ENCODE measurements around the gene GGACT.

Gene GGACT

GRCh38 chr13:100546713-100547405 is 41.7 kb downstream of the GGACT start:
- no peak for DNase-seq

GRCh38 chr13:100545684-100546061 is 42.9 kb downstream of the GGACT start:
- no peak for DNase-seq

- no peak for DNase-seq
Observed at GRCh38 chr13:100544866-100545683, 43.5 kb downstream of the GGACT start.

- no peak for DNase-seq
Observed at GRCh38 chr13:100543872-100544602, 44.6 kb downstream of the GGACT start.

GRCh38 chr13:100542826-100543156 is 45.8 kb downstream of the GGACT start:
- DNase-seq: peak; percentile 32 to 35

GRCh38 chr13:100541897-100542825 is 46.4 kb downstream of the GGACT start:
- DNase-seq: no peak

- no peak for DNase-seq
Observed at GRCh38 chr13:100540621-100541020, 48.0 kb downstream of the GGACT start.

GRCh38 chr13:100537951-100538462 is 50.6 kb downstream of the GGACT start:
- DNase-seq: no peak

GRCh38 chr13:100537486-100537885 is 51.1 kb downstream of the GGACT start:
- no peak for DNase-seq

GRCh38 chr13:100536643-100537180 is 51.9 kb downstream of the GGACT start:
- DNase-seq: no peak

GRCh38 chr13:100535426-100536135 is 53.0 kb downstream of the GGACT start:
- DNase-seq: no peak

- no peak for DNase-seq
Observed at GRCh38 chr13:100534911-100535310, 53.7 kb downstream of the GGACT start.

GRCh38 chr13:100534147-100534843 is 54.3 kb downstream of the GGACT start:
- no peak for DNase-seq

GRCh38 chr13:100533588-100534041 is 55.0 kb downstream of the GGACT start:
- no peak for DNase-seq

GRCh38 chr13:100532836-100533435 is 55.7 kb downstream of the GGACT start:
- DNase-seq: no peak

- DNase-seq: no peak
Observed at GRCh38 chr13:100532090-100532766, 56.4 kb downstream of the GGACT start.

GRCh38 chr13:100530671-100531213 is 57.8 kb downstream of the GGACT start:
- DNase-seq: no peak

GRCh38 chr13:100529666-100530377 is 58.8 kb downstream of the GGACT start:
- DNase-seq: no peak

- DNase-seq: no peak
Observed at GRCh38 chr13:100528820-100529219, 59.8 kb downstream of the GGACT start.

Measured in Kasumi-1 (cell line).